Gastroesophageal sphincter (tissue), 4 donors: Measurements from ENCODE around the gene COL25A1. TPM values are rescaled to one million over a fixed set of nuclear protein-coding genes. Genes with fewer than 3 reads are reported as not detected.

ENCODE experiments used
- ATAC-seq: fragments of 150-250 bp; one replicate; pipeline ENCODE4 v1.9.1; 2016; ENCODE audit warnings: mild to moderate bottlenecking, moderate library complexity
- H3K27ac ChIP-seq, 4 donors: fragments of 200-600 bp; sonication (generic) in 3 of 4; 1 replicate in 3 of 4; 2 replicates in 1 of 4; pipeline ENCODE4 v1.5.1; 2016 to 2019
- H3K27me3 ChIP-seq: fragments of 200-600 bp; sonication (generic); one replicate; pipeline ENCODE4 v1.5.1; 2019
- H3K36me3 ChIP-seq, 2 donors: fragments of 200-600 bp; sonication (generic); one replicate each; pipeline ENCODE4 v1.5.1; 2019; ENCODE audit warnings: control low read depth in 1 of 2
- H3K4me1 ChIP-seq, 3 donors: fragments of 200-600 bp; sonication (generic); 1 replicate in 2 of 3; 2 replicates in 1 of 3; pipeline ENCODE4 v1.5.1; 2016 to 2019; ENCODE audit warnings: control low read depth in 2 of 3
- H3K4me3 ChIP-seq, 2 donors: fragments of 200-600 bp; sonication (generic); one replicate each; pipeline ENCODE4 v1.5.1; 2019; ENCODE audit warnings: mild to moderate bottlenecking in 1 of 2, moderate library complexity in 1 of 2
- H3K9me3 ChIP-seq, 3 donors: fragments of 200-600 bp; sonication (generic); one replicate each; pipeline ENCODE4 v1.5.1; 2017 to 2019; ENCODE audit warnings: control low read depth in 2 of 3
- EP300 ChIP-seq: sonication (generic); formaldehyde crosslinking; IDR thresholded peaks from one replicate; pipeline ENCODE4 v1.6.1; 2017; ENCODE audit warnings: antibody characterized with exemption, mild to moderate bottlenecking
- POLR2A ChIP-seq, 2 donors: fragments of 450-650 bp; IDR thresholded peaks; one replicate each; pipeline ENCODE4 v1.6.1; 2017; ENCODE audit warnings: antibody characterized with exemption in 2 of 2, mild to moderate bottlenecking in 2 of 2, moderate library complexity in 1 of 2
- POLR2AphosphoS5 ChIP-seq: sonication (generic); formaldehyde crosslinking; IDR thresholded peaks from one replicate; pipeline ENCODE4 v1.6.1; 2017; ENCODE audit warnings: antibody characterized with exemption
- WGBS, 2 donors: methylation state at CpG; one replicate each; pipeline ENCODE4 v1.1.5; 2018; ENCODE audit warnings: low coverage in 1 of 2; 5-methylcytosine and 5-hydroxymethylcytosine counted together
- total RNA-seq, 4 donors: library from RNA; depleted of rRNA; stranded (reverse); fragments of >200 nt; gene quantifications; one replicate each; pipeline ENCODE4 v1.1.0, GENCODE V29; 2016
- TF ChIP-seq, protein P1 (sequence below), 4 experiments: fragments of 200-600 bp in 2 of 4; fragments of 450-650 bp in 2 of 4; sonication (generic) in 1 of 4; IDR thresholded peaks; one replicate each; pipeline ENCODE4 v1.5.1; 2017 to 2019; ENCODE audit warnings: antibody characterized with exemption in 4 of 4, mild to moderate bottlenecking in 2 of 4, moderate library complexity in 2 of 4

Gene COL25A1
- total RNA-seq, 4 donors from 2014 or later, result 0.40 to 1.8 (median 1.0) TPM

DNA sequence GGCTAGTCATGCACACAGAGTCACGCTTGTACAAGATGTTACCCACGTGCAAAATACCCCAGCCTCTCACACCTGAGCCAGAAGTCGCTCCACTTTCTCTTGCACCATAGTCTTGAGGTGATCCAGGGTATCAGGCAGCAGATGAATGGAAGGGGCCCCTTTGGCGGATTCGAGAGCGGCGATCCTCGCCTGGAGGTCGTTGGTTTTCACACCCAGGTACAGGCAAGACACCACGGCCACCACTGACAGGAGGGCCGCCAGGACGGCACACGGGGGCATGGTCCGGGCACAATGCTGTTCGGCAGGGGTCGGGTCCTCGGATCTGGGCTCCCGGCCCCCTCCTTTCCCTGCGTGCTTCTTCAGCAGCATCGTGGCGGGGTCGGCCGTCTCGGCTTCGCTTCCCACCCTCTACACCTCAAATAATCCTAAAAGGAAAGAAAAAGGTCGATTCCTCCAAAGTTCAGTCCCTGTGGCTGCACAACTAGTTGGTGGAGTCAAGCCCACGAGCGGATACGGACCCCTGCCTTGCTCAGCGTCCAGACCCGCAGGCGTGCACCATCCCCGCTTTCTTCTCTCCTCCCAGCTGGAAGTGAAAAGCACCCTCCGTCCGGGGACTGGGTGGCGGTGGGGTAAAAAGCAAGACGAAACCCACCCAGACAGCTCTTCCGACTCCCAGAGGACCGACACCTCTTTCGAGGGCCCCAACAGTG, 652 bp downstream of the COL25A1 start:
- Histone ChIP-seq H3K9me3 (no peaks in the 10 kb centered on the region), H3K36me3 (no peaks in the 10 kb centered on the region), H3K27ac (peak overlapping the region in 1 of 4 donors; percentile 12), H3K27me3 (peaks cover 55% of the 10 kb centered on the region), H3K4me1 (peaks cover 0 to 20% (median 5%) of the 10 kb centered on the region in 3 donors), H3K4me3 (peak overlapping the region; percentile 19 to 60)
- WGBS, 2 donors, result 0 to 49% methylated on average over 1 to 2 of the region's 40 CpGs
- TF ChIP-seq, protein P1, sequence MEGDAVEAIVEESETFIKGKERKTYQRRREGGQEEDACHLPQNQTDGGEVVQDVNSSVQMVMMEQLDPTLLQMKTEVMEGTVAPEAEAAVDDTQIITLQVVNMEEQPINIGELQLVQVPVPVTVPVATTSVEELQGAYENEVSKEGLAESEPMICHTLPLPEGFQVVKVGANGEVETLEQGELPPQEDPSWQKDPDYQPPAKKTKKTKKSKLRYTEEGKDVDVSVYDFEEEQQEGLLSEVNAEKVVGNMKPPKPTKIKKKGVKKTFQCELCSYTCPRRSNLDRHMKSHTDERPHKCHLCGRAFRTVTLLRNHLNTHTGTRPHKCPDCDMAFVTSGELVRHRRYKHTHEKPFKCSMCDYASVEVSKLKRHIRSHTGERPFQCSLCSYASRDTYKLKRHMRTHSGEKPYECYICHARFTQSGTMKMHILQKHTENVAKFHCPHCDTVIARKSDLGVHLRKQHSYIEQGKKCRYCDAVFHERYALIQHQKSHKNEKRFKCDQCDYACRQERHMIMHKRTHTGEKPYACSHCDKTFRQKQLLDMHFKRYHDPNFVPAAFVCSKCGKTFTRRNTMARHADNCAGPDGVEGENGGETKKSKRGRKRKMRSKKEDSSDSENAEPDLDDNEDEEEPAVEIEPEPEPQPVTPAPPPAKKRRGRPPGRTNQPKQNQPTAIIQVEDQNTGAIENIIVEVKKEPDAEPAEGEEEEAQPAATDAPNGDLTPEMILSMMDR (IDR thresholded peaks at IDR 0.05), result no peak
- TF ChIP-seq POLR2AphosphoS5 (no peak), POLR2A (IDR thresholded peaks at IDR 0.05) (no peak), EP300 (no peak)
- peak; percentile 32 for ATAC-seq

DNA sequence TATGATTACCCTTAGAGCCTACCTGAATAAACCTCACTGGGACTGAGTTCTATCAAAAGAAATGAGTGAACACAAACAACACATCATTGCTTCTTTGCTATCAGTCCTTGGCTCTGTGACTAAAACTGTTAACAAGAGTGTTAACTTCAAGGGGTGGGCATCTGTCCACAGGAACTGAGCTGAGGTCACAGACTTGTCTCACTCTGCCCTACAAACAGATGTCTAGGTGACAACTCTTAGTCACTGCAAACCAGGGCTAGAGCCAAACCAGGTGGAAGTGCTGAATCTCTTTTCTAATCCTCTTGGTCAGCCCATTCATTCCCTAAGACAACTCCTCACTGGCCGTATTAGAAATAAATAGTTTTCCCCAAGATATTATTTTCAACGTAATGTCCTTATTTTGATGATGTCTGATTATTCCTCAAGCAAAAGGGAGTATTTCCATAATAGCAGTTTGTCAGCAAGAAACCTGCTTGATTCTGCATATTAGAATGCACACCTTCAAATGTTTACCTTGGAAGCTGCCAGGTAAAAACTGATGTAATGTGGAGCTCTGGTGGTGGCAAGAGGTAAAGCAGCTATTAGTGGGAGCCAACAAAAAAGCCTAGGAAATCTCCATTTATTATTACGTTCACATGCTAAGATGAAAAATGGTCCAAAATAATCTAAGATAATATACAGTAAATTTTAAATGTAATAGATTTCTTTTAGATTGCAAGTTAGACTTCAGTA, 4.0 kb downstream of the COL25A1 start:
- H3K27me3 ChIP-seq, result peaks cover 55% of the 10 kb centered on the region
- no peaks in the 10 kb centered on the region for H3K9me3 ChIP-seq
- H3K4me3 ChIP-seq, result no peak overlapping the region
- no peaks in the 10 kb centered on the region for H3K36me3 ChIP-seq
- 51 to 64% methylated on average over 3 of the region's 3 CpGs for WGBS, 2 donors
- H3K27ac ChIP-seq, result no peak overlapping the region
- ATAC-seq, result no peak
- TF ChIP-seq, protein P1 (IDR thresholded peaks at IDR 0.05), result peak in 2 of 4 experiments; percentile 19 to 26
- TF ChIP-seq POLR2AphosphoS5, result no peak
- H3K4me1 ChIP-seq, result peaks cover 0 to 20% (median 5%) of the 10 kb centered on the region in 3 donors

DNA sequence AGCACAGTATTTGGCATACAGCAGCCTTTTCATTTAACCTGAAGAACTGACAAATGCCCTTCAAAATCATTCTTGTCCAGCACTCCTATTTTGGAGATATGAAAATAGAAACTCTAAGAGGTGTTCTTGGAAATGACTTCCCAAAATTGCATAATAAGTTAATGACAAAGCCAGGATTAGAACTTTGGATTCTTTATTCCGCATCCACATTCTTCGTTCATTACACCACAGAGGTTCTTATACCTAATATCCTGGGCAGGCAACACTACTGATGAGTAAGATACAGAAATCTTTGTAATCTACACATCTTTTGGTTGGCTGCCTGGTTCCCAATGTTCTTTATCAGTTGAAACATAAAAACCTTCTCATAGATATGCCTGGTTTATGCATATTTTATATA, 5.9 kb downstream of the COL25A1 start:
- Histone ChIP-seq H3K36me3 (no peaks in the 10 kb centered on the region), H3K27ac (no peak overlapping the region), H3K4me3 (no peak overlapping the region), H3K4me1 (peaks cover 0 to 2% (median under 1%) of the 10 kb centered on the region in 3 donors), H3K27me3 (peaks cover 37% of the 10 kb centered on the region), H3K9me3 (no peaks in the 10 kb centered on the region)
- WGBS, 2 donors, result 95 to 100% methylated on average over 2 of the region's 2 CpGs
- ATAC-seq, result no peak
- TF ChIP-seq, protein P1 (IDR thresholded peaks at IDR 0.05), result no peak
- no peak for TF ChIP-seq POLR2A (IDR thresholded peaks at IDR 0.05)

DNA sequence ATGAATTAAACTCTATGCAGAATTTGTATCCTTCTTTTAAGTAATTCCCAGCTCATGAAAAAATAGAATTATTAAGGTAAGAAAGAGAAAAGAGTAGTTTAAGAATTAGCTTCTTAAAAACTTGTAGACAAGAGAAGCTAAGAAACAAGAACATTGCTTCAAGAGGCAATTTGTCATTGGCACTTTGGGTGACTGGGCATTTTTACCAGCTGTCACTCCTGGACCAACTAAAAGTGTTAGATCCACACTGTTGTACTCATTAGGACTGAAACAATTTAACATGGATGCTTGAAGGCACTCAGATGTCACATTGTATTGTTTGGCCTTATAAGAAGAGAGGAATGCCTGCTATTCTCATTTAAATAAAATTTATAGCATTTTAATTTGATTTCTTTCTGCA, 7.4 kb downstream of the COL25A1 start:
- Histone ChIP-seq H3K36me3 (no peaks in the 10 kb centered on the region), H3K27me3 (peaks cover 22% of the 10 kb centered on the region), H3K4me3 (no peak overlapping the region), H3K4me1 (no peaks in the 10 kb centered on the region), H3K9me3 (no peaks in the 10 kb centered on the region), H3K27ac (no peak overlapping the region)
- no peak for TF ChIP-seq POLR2A (IDR thresholded peaks at IDR 0.05)
- TF ChIP-seq POLR2AphosphoS5, result no peak
- TF ChIP-seq EP300, result no peak
- TF ChIP-seq, protein P1 (IDR thresholded peaks at IDR 0.05), result no peak
- ATAC-seq, result no peak
